Measurements from ENCODE around the gene CBFA2T3. TPM values are rescaled to one million over a fixed set of nuclear protein-coding genes. Genes with fewer than 3 reads are reported as not detected.

The CBFA2T3 gene
- total RNA-seq, 1 donor from 2014 or later = 1.9 TPM

GRCh38 chr16:88938777-88939244, 38.2 kb downstream of the CBFA2T3 start:
- peak; percentile 33 for DNase-seq

GRCh38 chr16:88938119-88938776, 38.8 kb downstream of the CBFA2T3 start:
- no peak for DNase-seq

GRCh38 chr16:88937206-88937621, 39.8 kb downstream of the CBFA2T3 start:
- DNase-seq = no peak

GRCh38 chr16:88936556-88937205, 40.3 kb downstream of the CBFA2T3 start:
- no peak for DNase-seq

- no peak for DNase-seq
These were observed 40.9 kb downstream of the CBFA2T3 start for GRCh38 chr16:88936008-88936555.

GRCh38 chr16:88934066-88934667, 42.8 kb downstream of the CBFA2T3 start:
- no peak for DNase-seq

GRCh38 chr16:88932929-88933328, 44.1 kb downstream of the CBFA2T3 start:
- DNase-seq = no peak

- DNase-seq = no peak
These were observed 45.1 kb downstream of the CBFA2T3 start for GRCh38 chr16:88931936-88932335.

GRCh38 chr16:88931373-88931900, 45.6 kb downstream of the CBFA2T3 start:
- DNase-seq = no peak

- DNase-seq = no peak
These were observed 46.3 kb downstream of the CBFA2T3 start for GRCh38 chr16:88930716-88931115.

- DNase-seq = no peak
These were observed 47.9 kb downstream of the CBFA2T3 start for GRCh38 chr16:88929091-88929445.

GRCh38 chr16:88928405-88929090, 48.5 kb downstream of the CBFA2T3 start:
- DNase-seq = no peak

- no peak for DNase-seq
These were observed 49.3 kb downstream of the CBFA2T3 start for GRCh38 chr16:88927661-88928060.

- no peak for DNase-seq
These were observed 50.0 kb downstream of the CBFA2T3 start for GRCh38 chr16:88927010-88927409.

GRCh38 chr16:88926374-88926990, 50.5 kb downstream of the CBFA2T3 start:
- DNase-seq = no peak

- no peak for DNase-seq
These were observed 51.5 kb downstream of the CBFA2T3 start for GRCh38 chr16:88925540-88925887.

- peak; percentile 34 for DNase-seq
These were observed 52.0 kb downstream of the CBFA2T3 start for GRCh38 chr16:88924834-88925539.

GRCh38 chr16:88923926-88924833, 52.8 kb downstream of the CBFA2T3 start:
- DNase-seq = no peak

GRCh38 chr16:88923450-88923849, 53.6 kb downstream of the CBFA2T3 start:
- DNase-seq = no peak

- no peak for DNase-seq
These were observed 54.1 kb downstream of the CBFA2T3 start for GRCh38 chr16:88922826-88923410.

Data from occipital lobe (tissue), 2 donors.